Activated CD8-positive, alpha-beta memory T cell treated with anti-CD3 and anti-CD28 coated beads, Interleukin-2, amount 50 U/mL, for 1 hour (primary cell): ENCODE results near the gene HES4.
A peak's percentile ranks its signal among the peaks of the same experiment; 100 is the strongest.
"Not testable (repeated sequence)": the region's sequence is repeated elsewhere in the genome, so short reads cannot be mapped to it uniquely, and the experiment has no call there.

ENCODE experiments used
- DNase-seq: peaks from one replicate; pipeline ENCODE4 v3.0.0-alpha.2; 2020; ENCODE audit errors: extremely low read depth

HES4 gene

DNA sequence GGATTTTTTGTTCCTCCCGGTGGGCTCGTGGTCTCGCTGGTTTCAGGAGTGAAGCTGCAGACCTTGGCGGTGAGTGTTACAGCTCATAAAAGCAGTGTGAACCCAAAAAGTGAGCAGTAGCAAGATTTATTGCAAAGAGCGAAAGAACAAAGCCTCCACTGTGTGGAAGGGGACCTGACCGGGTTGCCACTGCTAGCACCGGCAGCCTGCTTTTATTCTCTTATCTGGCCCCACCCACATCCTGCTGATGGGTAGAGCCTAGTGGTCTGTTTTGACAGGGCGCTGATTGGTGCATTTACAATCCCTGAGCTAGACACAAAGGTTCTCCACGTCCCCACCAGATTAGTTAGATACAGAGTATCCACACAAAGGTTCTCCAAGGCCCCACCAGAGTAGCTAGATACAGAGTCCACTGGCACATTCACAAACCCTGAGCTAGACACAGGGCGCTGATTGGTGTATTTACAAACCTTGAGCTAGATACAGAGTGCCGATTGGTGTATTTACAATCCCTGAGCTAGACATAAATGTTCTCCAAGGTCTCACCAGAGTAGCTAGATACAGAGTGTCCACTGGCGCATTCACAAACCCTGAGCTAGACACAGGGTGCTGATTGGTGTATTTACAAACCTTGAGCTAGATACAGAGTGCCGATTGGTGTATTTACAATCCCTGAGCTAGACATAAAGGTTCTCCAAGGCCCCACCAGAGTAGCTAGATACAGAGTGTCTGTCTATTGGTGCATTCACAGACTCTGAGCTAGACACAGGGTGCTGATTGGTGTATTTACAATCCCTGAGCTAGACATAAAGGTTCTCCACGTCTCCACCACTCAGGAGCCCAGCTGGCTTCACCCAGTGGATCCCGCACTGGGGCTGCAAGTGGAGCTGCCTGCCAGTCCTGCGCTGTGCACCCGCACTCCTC, 17.8 kb upstream of the HES4 start:
- DNase-seq = not testable (repeated sequence)

GRCh38 chr1:1014799-1015681, 15.1 kb upstream of the HES4 start:
- no peak for DNase-seq

GRCh38 chr1:1013922-1014648, 14.2 kb upstream of the HES4 start:
- DNase-seq = no peak

DNA sequence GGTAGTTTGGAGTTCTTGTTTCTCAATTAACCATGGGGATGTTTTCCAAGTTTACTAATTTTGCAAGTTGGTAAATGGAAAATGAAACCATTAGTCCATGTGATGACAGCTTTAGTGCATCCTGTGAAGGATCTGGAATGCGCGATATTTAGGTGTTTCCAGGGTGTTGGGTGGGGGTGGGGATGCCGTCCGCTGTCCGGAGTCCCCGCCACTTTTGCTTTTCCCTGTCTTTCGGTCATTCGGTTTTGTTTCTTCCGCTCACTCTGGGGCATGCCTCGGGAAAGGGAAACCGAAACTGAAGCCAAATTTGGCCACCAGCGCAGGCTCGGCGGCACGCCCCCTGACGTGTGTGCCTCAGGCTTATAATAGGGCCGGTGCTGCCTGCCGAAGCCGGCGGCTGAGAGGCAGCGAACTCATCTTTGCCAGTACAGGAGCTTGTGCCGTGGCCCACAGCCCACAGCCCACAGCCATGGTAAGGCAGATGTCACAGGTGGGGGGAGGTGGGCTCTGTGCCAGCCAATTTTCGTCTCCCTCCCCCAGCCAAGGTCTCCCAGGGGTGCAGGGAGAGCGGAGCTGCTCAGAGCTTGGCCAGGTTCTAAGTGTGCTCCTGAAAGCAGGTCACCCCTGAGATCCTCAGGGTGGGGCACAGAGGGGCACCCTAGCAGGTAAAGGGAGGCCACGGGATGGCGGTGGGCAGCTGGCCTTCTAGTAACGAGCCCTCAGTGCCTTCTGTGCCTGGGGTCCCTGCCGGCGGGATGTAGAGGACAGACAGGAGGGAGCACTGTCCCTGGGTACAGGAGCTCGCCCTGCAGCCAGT, 13.4 kb upstream of the HES4 start, which contains the start of gene ISG15:
TSS of gene ISG15 (plus strand) at position 393 of the 817 bp plus-strand sequence. CDS start at position 470, 77 bp downstream.
- peak; percentile 71 for DNase-seq

- not testable (repeated sequence) for DNase-seq
Measured at GRCh38 chr1:1012736-1013104, 12.8 kb upstream of the HES4 start.

DNA sequence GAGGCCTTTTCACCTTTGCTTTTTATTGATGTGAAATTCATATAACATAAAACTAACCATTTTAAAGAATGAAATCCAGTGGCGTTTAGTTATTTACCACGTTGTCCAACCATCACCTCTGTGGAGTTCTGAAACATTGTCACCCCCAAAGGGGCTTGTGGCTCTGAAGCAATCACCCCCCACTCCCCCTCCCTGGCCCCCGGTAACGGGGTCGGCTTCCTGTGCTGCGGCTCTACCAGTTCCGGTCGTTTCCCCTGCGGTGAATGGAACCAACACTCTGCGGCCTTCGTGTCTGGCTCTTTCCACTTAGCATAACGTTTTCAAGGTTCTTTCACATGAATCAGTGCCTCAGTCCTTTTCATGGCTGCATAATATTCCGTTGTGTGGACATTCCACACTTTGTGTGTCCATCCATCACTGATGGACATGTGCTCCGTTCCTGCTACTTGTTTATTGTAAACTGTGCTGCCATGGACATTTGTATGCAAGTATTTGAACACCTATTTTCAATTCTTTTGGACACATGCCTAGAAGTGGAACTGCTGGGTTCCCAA, 11.6 kb upstream of the HES4 start:
- no peak for DNase-seq

DNA sequence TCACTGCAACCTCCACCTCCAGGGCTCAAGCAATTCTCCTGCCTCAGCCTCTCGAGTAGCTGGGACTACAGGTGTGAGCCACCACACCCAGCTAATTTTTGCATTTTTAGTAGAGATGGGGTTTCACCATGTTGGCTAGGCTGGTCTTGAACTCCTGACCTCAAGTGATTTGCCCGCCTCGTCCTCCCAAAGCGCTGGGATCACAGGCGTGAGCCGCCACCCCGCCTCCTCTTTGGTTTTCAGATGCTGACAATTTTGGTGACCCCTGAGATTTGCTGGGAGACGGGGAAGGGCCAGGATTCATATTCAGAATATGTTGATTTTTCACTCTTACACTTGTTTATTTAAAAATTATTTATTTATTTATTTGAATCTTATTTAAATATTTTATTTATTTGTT, 10.2 kb upstream of the HES4 start:
- not testable (repeated sequence) for DNase-seq

- DNase-seq = no peak
Measured at GRCh38 chr1:1006305-1007159, 6.6 kb upstream of the HES4 start.

GRCh38 chr1:1005774-1006304, 5.9 kb upstream of the HES4 start:
- DNase-seq = no peak

DNA sequence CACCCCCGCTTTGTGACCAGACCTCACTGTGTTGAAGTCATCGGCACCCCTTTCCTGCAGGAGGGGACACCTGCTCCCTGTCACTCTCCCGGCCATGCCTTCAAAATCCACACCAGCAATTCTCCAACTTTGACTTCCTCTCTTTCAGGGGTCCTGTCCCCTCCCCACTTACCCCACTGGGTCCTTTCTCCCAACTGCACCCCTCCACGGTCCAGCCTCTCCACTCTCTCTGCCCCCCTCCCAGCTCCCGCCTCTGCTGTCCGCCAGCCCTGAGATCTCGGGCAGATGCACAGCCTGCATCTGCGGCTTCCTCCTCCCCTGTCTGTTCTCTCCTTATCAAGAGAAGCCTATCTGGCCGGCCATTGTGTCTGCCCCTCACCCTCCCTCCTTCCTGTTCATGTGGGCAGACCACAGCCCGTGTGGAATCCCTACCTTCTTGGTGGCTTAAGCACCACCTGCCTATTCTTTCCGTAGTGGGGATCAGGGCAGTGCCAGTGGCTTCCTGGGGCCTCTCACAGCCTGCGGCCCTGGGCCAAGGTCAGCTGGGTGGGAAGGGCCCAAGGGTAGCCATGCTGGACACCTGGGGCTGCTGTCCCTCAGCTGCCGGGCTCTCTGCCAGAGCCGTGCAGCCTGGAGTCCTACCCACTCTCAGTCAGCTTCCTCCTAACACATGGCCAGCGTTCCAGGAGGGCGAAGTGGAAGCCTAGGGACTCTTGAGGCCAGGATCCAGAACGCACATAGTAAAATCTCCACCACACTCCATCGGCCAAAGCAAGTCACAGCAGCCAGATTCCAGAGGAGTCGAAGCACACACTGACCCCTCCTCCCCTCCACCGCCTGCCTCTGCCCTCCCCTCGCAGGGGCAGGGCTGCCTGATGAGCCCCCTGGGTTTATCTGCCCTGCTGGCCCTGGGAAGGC, 5.1 kb upstream of the HES4 start:
- DNase-seq = no peak

GRCh38 chr1:1004420-1004779, 4.5 kb upstream of the HES4 start:
- no peak for DNase-seq

DNA sequence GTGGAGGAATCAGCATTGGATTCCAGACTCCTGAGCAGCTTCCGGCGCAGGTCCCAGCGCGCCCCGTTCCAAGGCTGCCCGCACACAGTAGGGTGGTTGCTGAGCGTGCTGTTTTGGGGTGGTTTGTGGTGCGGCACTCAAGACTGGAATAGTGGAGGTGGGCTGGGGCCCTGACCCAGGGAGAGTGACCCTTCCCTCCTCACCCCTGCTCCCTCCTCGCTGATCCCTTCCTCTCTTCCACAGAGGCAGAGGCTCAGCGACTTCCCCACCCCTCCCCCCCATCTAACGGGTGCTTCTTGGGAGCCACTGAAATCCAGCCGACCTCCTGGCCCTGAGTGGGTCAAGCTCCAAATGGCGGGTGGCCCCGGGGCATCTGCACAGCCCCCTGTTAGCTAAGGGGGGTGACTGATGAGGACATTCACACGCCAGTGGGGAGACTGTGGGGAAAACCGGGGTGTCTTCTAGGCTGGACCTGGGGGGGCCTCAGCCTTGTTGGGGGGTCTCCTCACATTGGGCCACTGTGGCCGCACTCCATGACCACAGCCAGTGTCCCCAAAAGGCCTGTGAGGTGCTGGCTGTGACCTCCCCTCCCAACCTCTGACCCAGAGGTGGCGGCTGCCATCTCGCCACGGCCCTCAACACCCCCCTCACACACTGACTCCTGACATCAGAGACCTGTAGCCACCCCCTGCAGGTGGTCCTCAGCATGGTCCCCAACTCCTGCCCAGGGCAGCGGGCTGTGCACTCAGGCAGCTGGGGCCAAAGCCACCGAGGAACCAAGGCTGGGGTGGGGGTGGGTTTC, 3.9 kb upstream of the HES4 start:
- no peak for DNase-seq

DNA sequence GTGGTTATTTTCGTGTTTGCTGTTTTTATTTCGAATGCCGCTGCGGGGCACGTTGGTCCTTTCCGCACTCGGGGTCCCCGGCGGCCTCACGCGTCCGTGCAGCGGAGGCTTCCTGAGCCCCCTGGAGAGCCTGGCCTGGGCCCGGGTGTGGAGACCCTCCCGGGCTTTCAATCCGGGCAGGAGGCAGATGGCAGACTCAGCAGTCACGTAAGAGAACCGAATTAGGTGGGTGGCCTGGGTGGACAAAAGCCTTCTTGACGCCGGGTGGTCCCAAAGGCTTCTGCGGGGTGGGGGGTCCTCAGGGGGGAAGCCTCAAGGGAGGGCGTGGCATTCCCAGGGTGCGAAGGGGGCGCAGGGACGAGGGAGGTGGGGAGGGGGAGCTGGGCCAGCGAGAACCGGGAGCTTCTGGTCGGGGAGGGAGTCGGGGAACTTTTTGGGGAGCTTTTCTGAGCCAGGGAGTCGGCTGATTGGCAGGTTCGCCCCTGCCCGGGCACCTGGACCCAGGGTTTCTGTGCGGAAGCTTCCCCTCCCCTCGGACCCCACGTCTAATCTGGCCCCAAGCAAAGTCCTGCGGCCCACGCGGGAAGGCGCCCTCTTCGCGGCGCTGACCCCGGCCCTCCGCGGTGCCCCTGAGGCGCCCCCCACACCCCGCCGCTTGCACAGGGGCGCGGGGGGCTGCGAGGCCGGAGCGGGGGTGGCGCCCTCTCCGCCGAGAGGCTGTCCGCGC, 1.3 kb upstream of the HES4 start:
- no peak for DNase-seq

DNA sequence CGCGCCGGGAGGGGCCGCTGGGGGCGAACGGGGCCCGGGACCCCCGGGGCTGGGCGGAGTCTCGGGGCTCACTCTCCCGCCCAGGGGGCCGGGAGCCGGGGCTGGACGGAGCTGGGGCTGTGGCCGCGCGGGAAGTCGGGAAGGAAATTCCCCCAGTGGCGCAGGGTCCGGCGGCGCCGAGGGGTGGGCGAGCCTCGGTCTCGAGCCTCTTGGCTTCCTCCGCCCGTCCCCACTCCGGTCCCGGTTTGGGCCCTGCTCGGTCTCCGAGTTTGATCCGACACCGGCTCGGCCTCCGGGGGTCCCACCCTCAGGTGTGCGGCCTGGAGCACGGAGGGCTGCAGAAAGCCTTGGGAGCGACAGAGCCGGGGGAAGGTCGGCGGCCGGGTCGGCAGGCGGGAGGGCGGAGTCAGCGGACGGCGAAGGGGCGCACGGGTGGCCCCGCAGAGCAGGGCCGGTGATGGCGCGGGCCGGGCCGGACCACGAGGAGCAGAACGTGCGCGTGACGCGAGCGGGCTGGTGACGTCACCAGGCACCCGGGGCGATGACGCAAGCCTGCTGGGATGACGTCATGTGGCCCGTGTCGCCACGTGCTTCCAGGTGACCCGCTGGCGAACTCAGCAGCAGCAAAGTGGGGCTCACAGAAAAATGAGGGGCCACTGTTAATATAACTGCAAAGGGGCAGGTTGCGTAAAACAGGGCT, 610 bp upstream of the HES4 start:
- DNase-seq = peak; percentile 62

DNA sequence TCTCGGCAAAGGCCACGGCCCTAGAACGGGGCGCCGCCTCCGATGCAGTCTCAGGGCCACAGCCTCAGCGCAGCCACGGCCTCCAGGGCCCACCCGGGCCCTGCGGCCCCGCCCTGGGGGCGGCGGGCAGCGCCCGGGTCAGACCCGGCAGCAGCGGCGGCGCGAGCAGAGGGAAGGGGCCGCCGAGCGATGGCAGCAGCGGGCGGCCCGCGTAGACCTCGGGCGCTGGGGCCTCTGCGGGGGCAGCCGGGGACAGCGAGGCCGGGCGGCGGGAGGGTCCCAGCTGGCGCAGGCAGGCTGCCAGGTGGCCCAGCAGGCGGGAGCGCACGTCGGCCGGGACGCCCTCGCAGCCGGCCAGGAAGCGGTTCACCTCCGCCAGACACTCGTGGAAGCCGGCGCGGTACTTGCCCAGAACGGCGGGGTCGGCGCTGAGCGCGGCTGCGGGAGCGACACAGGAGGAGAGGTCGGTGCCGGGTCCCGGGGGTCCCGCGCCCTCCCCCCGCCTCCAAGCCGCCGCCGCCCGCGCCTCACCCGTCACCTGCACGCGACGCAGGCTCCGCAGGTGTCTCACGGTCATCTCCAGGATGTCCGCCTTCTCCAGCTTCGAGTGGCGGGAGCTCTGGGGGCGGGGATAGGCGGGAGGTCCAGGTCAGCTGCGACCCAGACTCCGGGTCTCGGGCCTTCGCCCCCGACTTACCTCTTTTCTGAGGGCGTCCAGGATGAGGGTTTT, 737 bp downstream of the HES4 start:
- no peak for DNase-seq

GRCh38 chr1:998745-998994, 1.2 kb downstream of the HES4 start:
- DNase-seq = no peak
